ENCODE results near the gene RPN2. TPM values are rescaled to one million over a fixed set of nuclear protein-coding genes. Genes with fewer than 3 reads are reported as not detected.
"Not testable (repeated sequence)": the region's sequence is repeated elsewhere in the genome, so short reads cannot be mapped to it uniquely, and the experiment has no call there.

RPN2 gene
- total RNA-seq (100 to 1,000 TPM in 1 of 2 experiments, 10 to 100 TPM in 1; 94.4 to 107 TPM), polyA plus RNA-seq (100 to 1,000 TPM; 235 to 239 (median 236) TPM), total RNA-seq (125 to 298 (median 168) reads per million in 6 experiments)

GRCh38 chr20:37178839-37179682 is at the start of gene RPN2, which contains the start of gene MROH8:
TSS of gene RPN2 (plus strand) at chr20:37179330. CDS start at chr20:37179357, 27 bp downstream.
TSS of gene MROH8 (minus strand) at chr20:37179548.
- peak within 1 kb of the TSS; percentile 95 to 100 (median 98) for H3K4me3 Mint-ChIP-seq
- peak; percentile 89 to 97 (median 93) for DNase-seq

GRCh38 chr20:37131486-37131885 is 47.6 kb upstream of the RPN2 start:
- ATAC-seq = no peak
- no peaks in the 10 kb centered on the region for H3K9me3 Mint-ChIP-seq
- H3K4me1 Mint-ChIP-seq = no peaks in the 10 kb centered on the region
- no peak overlapping the region for H3K27ac Mint-ChIP-seq
- H3K4me3 Mint-ChIP-seq = no peak overlapping the region
- no peaks in the 10 kb centered on the region for H3K27me3 Mint-ChIP-seq
- no peak for DNase-seq
- POLR2A ChIA-PET = interaction anchor here (0.6 kb wide), 1 partner anchor 13 kb away, joined by 4 read pairs; no protein-coding TSS in a partner anchor
- no peaks in the 10 kb centered on the region for H3K36me3 Mint-ChIP-seq

More at GRCh38 chr20:37178839-37179682, at the start of gene RPN2, which contains the start of gene MROH8:
- Mint-ChIP-seq H3K27me3 (peaks cover 0 to 2% (median 0%) of the 10 kb centered on the region in 5 donors), H3K36me3 (peaks cover 0 to 21% (median 0%) of the 10 kb centered on the region in 3 donors), H3K27ac (peak within 1 kb of the TSS; percentile 91 to 99 (median 98)), H3K9me3 (no peaks in the 10 kb centered on the region), H3K4me1 (peaks cover 24 to 46% (median 45%) of the 10 kb centered on the region in 4 donors)
- peak; percentile 95 for ATAC-seq
- POLR2A ChIA-PET = interaction anchor here (0.5 to 3.1 kb wide), 20 partner anchors 10 to 351 kb away, joined by 3 to 24 read pairs (median 6); partner anchors contain the start of genes BLCAP, MANBAL and RBL1

GRCh38 chr20:37133952-37134351 is 45.2 kb upstream of the RPN2 start:
- ATAC-seq (no peak), DNase-seq (no peak)
- Mint-ChIP-seq H3K36me3 (no peaks in the 10 kb centered on the region), H3K27ac (no peak overlapping the region), H3K9me3 (no peaks in the 10 kb centered on the region), H3K27me3 (no peaks in the 10 kb centered on the region), H3K4me3 (no peak overlapping the region), H3K4me1 (peaks cover 0 to 3% (median 0%) of the 10 kb centered on the region in 4 donors)
- POLR2A ChIA-PET = no interaction called here

GRCh38 chr20:37137547-37137946 is 41.6 kb upstream of the RPN2 start:
- ATAC-seq (no peak), DNase-seq (no peak)
- Mint-ChIP-seq H3K27ac (no peak overlapping the region), H3K4me1 (peaks cover 0 to 3% (median 0%) of the 10 kb centered on the region in 4 donors), H3K4me3 (no peak overlapping the region), H3K27me3 (no peaks in the 10 kb centered on the region), H3K36me3 (no peaks in the 10 kb centered on the region), H3K9me3 (no peaks in the 10 kb centered on the region)
- POLR2A ChIA-PET = no interaction called here

GRCh38 chr20:37142708-37143107 is 36.4 kb upstream of the RPN2 start:
- ATAC-seq = no peak
- Mint-ChIP-seq H3K4me1 (no peaks in the 10 kb centered on the region), H3K4me3 (no peak overlapping the region)

GRCh38 chr20:37144856-37145404 is 34.2 kb upstream of the RPN2 start:
- POLR2A ChIA-PET = no interaction called here
- no peaks in the 10 kb centered on the region for H3K9me3 Mint-ChIP-seq
- DNase-seq = no peak
- H3K36me3 Mint-ChIP-seq = no peaks in the 10 kb centered on the region
- H3K27ac Mint-ChIP-seq = no peak overlapping the region
- no peak overlapping the region for H3K4me3 Mint-ChIP-seq
- H3K4me1 Mint-ChIP-seq = no peaks in the 10 kb centered on the region
- ATAC-seq = no peak
- H3K27me3 Mint-ChIP-seq = no peaks in the 10 kb centered on the region

More at GRCh38 chr20:37142708-37143107, 36.4 kb upstream of the RPN2 start:
- Mint-ChIP-seq H3K36me3 (no peaks in the 10 kb centered on the region), H3K27ac (no peak overlapping the region), H3K27me3 (no peaks in the 10 kb centered on the region), H3K9me3 (no peaks in the 10 kb centered on the region)
- POLR2A ChIA-PET = no interaction called here
- no peak for DNase-seq

- no peak for ATAC-seq
- no peaks in the 10 kb centered on the region for H3K9me3 Mint-ChIP-seq
- no peaks in the 10 kb centered on the region for H3K27me3 Mint-ChIP-seq
- no peak overlapping the region for H3K4me3 Mint-ChIP-seq
- H3K27ac Mint-ChIP-seq = peak overlapping the region in 1 of 10 donors; percentile 21
- no peaks in the 10 kb centered on the region for H3K4me1 Mint-ChIP-seq
- H3K36me3 Mint-ChIP-seq = no peaks in the 10 kb centered on the region
- DNase-seq = no peak
- POLR2A ChIA-PET = no interaction called here
Measured at GRCh38 chr20:37147250-37147649, 31.9 kb upstream of the RPN2 start.

- H3K4me3 Mint-ChIP-seq, H3K36me3 Mint-ChIP-seq, H3K4me1 Mint-ChIP-seq, POLR2A ChIA-PET, H3K27ac Mint-ChIP-seq, H3K27me3 Mint-ChIP-seq, DNase-seq, H3K9me3 Mint-ChIP-seq, ATAC-seq: not testable (repeated sequence)
Measured at GRCh38 chr20:37150864-37151263, 28.3 kb upstream of the RPN2 start.

GRCh38 chr20:37151529-37151928 is 27.6 kb upstream of the RPN2 start:
- Mint-ChIP-seq H3K4me3 (no peak overlapping the region), H3K36me3 (peaks cover 0 to 3% (median 1%) of the 10 kb centered on the region in 3 donors), H3K4me1 (no peaks in the 10 kb centered on the region), H3K27me3 (no peaks in the 10 kb centered on the region), H3K9me3 (no peaks in the 10 kb centered on the region), H3K27ac (no peak overlapping the region)
- DNase-seq (no peak), ATAC-seq (no peak)
- POLR2A ChIA-PET = no interaction called here

- DNase-seq = no peak
- Mint-ChIP-seq H3K27me3 (no peaks in the 10 kb centered on the region), H3K4me1 (no peaks in the 10 kb centered on the region), H3K27ac (peak overlapping the region in 1 of 10 donors; percentile 41), H3K9me3 (no peaks in the 10 kb centered on the region), H3K4me3 (no peak overlapping the region), H3K36me3 (peaks cover 0 to 3% (median 1%) of the 10 kb centered on the region in 3 donors)
- POLR2A ChIA-PET = no interaction called here
- no peak for ATAC-seq
Measured at GRCh38 chr20:37152284-37152683, 26.8 kb upstream of the RPN2 start.

- POLR2A ChIA-PET = no interaction called here
- H3K27me3 Mint-ChIP-seq = no peaks in the 10 kb centered on the region
Measured at GRCh38 chr20:37154684-37155298, 24.3 kb upstream of the RPN2 start.

GRCh38 chr20:37155987-37156386 is 23.1 kb upstream of the RPN2 start:
- POLR2A ChIA-PET = no interaction called here
- H3K4me1 Mint-ChIP-seq = no peaks in the 10 kb centered on the region
- peaks cover 0 to 4% (median 3%) of the 10 kb centered on the region in 3 donors for H3K36me3 Mint-ChIP-seq
- H3K27ac Mint-ChIP-seq = no peak overlapping the region
- DNase-seq = no peak
- no peaks in the 10 kb centered on the region for H3K27me3 Mint-ChIP-seq
- H3K9me3 Mint-ChIP-seq = no peaks in the 10 kb centered on the region
- no peak for ATAC-seq
- no peak overlapping the region for H3K4me3 Mint-ChIP-seq

More at GRCh38 chr20:37154684-37155298, 24.3 kb upstream of the RPN2 start:
- no peak overlapping the region for H3K4me3 Mint-ChIP-seq
- H3K36me3 Mint-ChIP-seq = peaks cover 0 to 4% (median 3%) of the 10 kb centered on the region in 3 donors
- no peak overlapping the region for H3K27ac Mint-ChIP-seq
- DNase-seq (no peak), ATAC-seq (no peak)
- no peaks in the 10 kb centered on the region for H3K9me3 Mint-ChIP-seq
- H3K4me1 Mint-ChIP-seq = no peaks in the 10 kb centered on the region

GRCh38 chr20:37158248-37158647 is 20.9 kb upstream of the RPN2 start:
- Mint-ChIP-seq H3K27me3 (no peaks in the 10 kb centered on the region), H3K4me3 (no peak overlapping the region), H3K9me3 (no peaks in the 10 kb centered on the region), H3K36me3 (peaks cover 0 to 4% (median 3%) of the 10 kb centered on the region in 3 donors), H3K4me1 (no peaks in the 10 kb centered on the region), H3K27ac (no peak overlapping the region)
- ATAC-seq (no peak), DNase-seq (no peak)
- POLR2A ChIA-PET = no interaction called here

Data from naive thymus-derived CD8-positive, alpha-beta T cell (primary cell).